Keratinocyte (primary cell): ENCODE results near the gene ID4. TPM values are rescaled to one million over a fixed set of nuclear protein-coding genes. Genes with fewer than 3 reads are reported as not detected.

ENCODE experiments used
- DNase-seq: peaks from one replicate; pipeline ENCODE4 v3.0.0-alpha.2; 2011; ENCODE audit warnings: low read depth, missing footprints, low spot score
- FAIRE-seq: peaks from 2 replicates; lab custom pipeline; 2011; peaks lifted over from hg19 to GRCh38; lab: Jason Lieb, UNC
- H2AFZ ChIP-seq: 2 replicates; pipeline ENCODE4 v1.6.0; 2012; ENCODE audit warnings: low read length, control low read depth, inconsistent platforms; ENCODE audit not compliant: control insufficient read depth
- H3K27ac ChIP-seq: 2 replicates; pipeline ENCODE4 v1.5.1; 2011; ENCODE audit warnings: low read length; ENCODE audit not compliant: control insufficient read depth, insufficient read depth
- H3K27me3 ChIP-seq: 3 replicates; pipeline ENCODE4 v1.6.0; 2011; ENCODE audit warnings: low read length; ENCODE audit not compliant: control insufficient read depth, insufficient read depth; ENCODE audit errors: extremely low read depth
- H3K36me3 ChIP-seq, 2 experiments: 2 replicates in 1 of 2; 3 replicates in 1 of 2; pipeline ENCODE4 v1.5.1; 2011; ENCODE audit warnings: low read length in 2 of 2, mild to moderate bottlenecking in 1 of 2; ENCODE audit not compliant: control insufficient read depth in 2 of 2, insufficient read depth in 2 of 2; ENCODE audit errors: extremely low read depth in 1 of 2
- H3K4me1 ChIP-seq: 3 replicates; pipeline ENCODE4 v1.5.1; 2011; ENCODE audit warnings: low read length; ENCODE audit not compliant: control insufficient read depth, insufficient read depth; ENCODE audit errors: extremely low read depth
- H3K4me2 ChIP-seq: 3 replicates; pipeline ENCODE4 v1.6.0; 2011; ENCODE audit warnings: low read depth, low read length; ENCODE audit not compliant: control insufficient read depth, insufficient read depth; ENCODE audit errors: extremely low read depth
- H3K4me3 ChIP-seq, 3 experiments: fragments of 200-600 bp in 1 of 3; sonication (generic) in 1 of 3; 2 replicates in 2 of 3; 3 replicates in 1 of 3; pipeline ENCODE4 v1.5.1; 2011 to 2016; ENCODE audit warnings: low read length in 3 of 3, mild to moderate bottlenecking in 3 of 3, control low read depth in 2 of 3, inconsistent platforms in 1 of 3, low read depth in 1 of 3, mixed read lengths in 1 of 3, mixed run types in 1 of 3, moderate library complexity in 1 of 3; ENCODE audit not compliant: control insufficient read depth in 2 of 3, insufficient read depth in 2 of 3; ENCODE audit errors: extremely low read depth in 1 of 3
- H3K79me2 ChIP-seq: 2 replicates; pipeline ENCODE4 v1.6.0; 2012; ENCODE audit warnings: low read length; ENCODE audit not compliant: control insufficient read depth, insufficient read depth
- H3K9ac ChIP-seq: 3 replicates; pipeline ENCODE4 v1.6.0; 2011; ENCODE audit warnings: low read length; ENCODE audit not compliant: control insufficient read depth, insufficient read depth; ENCODE audit errors: extremely low read depth
- H3K9me1 ChIP-seq: 3 replicates; pipeline ENCODE4 v1.6.0; 2011; ENCODE audit warnings: low read length; ENCODE audit not compliant: control insufficient read depth, insufficient read depth; ENCODE audit errors: extremely low read depth
- H3K9me3 ChIP-seq: 2 replicates; pipeline ENCODE4 v1.5.1; 2012; ENCODE audit warnings: low read depth, low read length; ENCODE audit not compliant: control insufficient read depth
- H4K20me1 ChIP-seq: 3 replicates; pipeline ENCODE4 v1.6.0; 2011; ENCODE audit warnings: low read length; ENCODE audit not compliant: control insufficient read depth, insufficient read depth; ENCODE audit errors: extremely low read depth
- CTCF ChIP-seq, 3 experiments: IDR thresholded peaks in 1 of 3; conservative IDR thresholded peaks in 1 of 3; optimal IDR thresholded peaks in 1 of 3; 2 replicates in 2 of 3; 3 replicates in 1 of 3; pipeline versions ENCODE3 to v1.5.1; 2011; ENCODE audit warnings: low read length in 3 of 3, mild to moderate bottlenecking in 3 of 3, moderate library complexity in 2 of 3, control low read depth in 1 of 3, inconsistent platforms in 1 of 3; ENCODE audit not compliant: insufficient read depth in 2 of 3; ENCODE audit errors: extremely low read depth in 1 of 3
- EZH2 ChIP-seq: IDR thresholded peaks from one replicate; pipeline ENCODE4 v1.6.1; 2012; ENCODE audit warnings: inconsistent platforms, mild to moderate bottlenecking, low read length, moderate library complexity
- dilution Hi-C: fragments of 300-500 bp; cut with MboI; formaldehyde crosslinking; loops from one replicate; pipeline ENCODE4 v1.7.0; 2020; ENCODE audit warnings: low sequenced_read_pairs; ENCODE audit not compliant: extremely low pct_ligation_motif_present
- polyA plus RNA-seq, 5 experiments: library from polyadenylated mRNA; depleted of rRNA in 3 of 5; stranded (reverse) in 3 of 5; stranded (forward) in 1 of 5; unstranded in 1 of 5; fragments of >200 nt; gene quantifications; 1 replicate in 1 of 5; 2 replicates in 3 of 5; 3 replicates in 1 of 5; pipeline versions ENCODE4 v1.2.1 to v1.2.3, GENCODE V29; 2011 to 2012; ENCODE audit warnings: missing spikeins in 2 of 5, low read depth in 1 of 5, low replicate concordance in 1 of 5

The ID4 gene
- polyA plus RNA-seq, 1 donor (not counting 4 experiments of a cell fraction or from before 2014, with no cell fraction given) = 0.41 TPM

DNA sequence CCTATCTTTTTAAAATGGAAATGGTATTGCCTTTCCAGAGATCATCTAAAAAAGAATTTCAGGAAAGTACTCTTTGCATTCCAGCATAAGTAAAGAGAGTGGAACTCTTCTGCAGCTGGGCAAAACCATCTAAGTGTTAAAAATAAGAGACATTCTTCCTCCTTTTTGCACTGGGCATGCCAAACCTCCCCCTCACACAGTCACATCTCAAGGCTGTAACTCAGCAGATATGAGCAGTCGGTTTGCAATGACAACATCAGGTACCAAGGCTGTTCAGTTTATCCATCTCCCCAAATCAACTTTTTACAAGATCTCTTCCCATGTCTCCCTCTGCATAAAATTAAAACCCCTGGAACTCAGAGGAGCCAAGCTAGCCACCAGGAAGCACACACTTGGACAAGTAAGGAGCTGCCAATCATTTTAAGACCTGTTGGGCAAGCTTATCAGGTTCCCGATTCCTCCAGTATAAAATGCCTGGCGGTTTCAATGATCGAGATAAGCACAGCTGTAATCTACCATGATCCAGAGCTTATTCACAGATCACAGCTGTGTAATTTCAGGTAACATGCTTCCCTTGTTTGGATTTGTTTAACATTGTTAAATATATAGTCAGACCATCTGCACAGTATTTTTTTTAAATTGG lies 23.2 kb downstream of the ID4 start:
- DNase-seq (no peak), FAIRE-seq (no peak)
- no peaks in the 10 kb centered on the region for H3K27me3 ChIP-seq
- no peaks in the 10 kb centered on the region for H3K79me2 ChIP-seq
- H3K27ac ChIP-seq = no peak overlapping the region
- no peaks in the 10 kb centered on the region for H3K9me3 ChIP-seq
- dilution Hi-C loops = no loop called here
- H3K36me3 ChIP-seq = no peaks in the 10 kb centered on the region
- TF ChIP-seq CTCF (optimal IDR thresholded peaks at IDR 0.05 in 1 of 3, IDR thresholded peaks at IDR 0.05 in 1 of 3, conservative IDR thresholded peaks at IDR 0.05 in 1 of 3; ENCODE audit: extremely low read depth in 1 of 3, insufficient read depth in 2 of 3, low read length in 3 of 3) = no peak
- TF ChIP-seq EZH2 = no peak
- H3K4me1 ChIP-seq = no peaks in the 10 kb centered on the region
- no peak overlapping the region for H3K9ac ChIP-seq
- no peaks in the 10 kb centered on the region for H4K20me1 ChIP-seq
- no peaks in the 10 kb centered on the region for H3K9me1 ChIP-seq
- no peak overlapping the region for H3K4me3 ChIP-seq
- no peak overlapping the region for H2AFZ ChIP-seq
- no peak overlapping the region for H3K4me2 ChIP-seq

DNA sequence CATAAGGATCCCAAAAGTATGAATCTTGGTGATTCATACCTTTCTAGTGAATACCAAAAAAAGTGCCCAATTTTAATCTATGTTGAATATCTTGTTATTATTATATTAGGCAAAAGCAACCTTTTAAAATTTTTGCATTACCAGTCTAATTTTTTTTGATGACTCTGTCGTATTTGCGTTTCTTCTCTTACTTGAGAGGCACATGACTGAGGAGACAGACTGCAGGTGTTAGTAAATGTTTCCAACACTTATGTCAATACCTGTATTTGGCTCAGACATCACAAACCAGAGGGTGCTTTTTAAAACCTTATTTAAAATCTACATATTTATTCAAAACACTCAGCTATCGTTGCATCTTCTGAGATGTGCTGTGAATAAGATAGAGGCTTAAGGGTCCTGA lies 27.1 kb downstream of the ID4 start:
- H3K4me2 ChIP-seq = no peak overlapping the region
- no peak overlapping the region for H3K4me3 ChIP-seq
- no peaks in the 10 kb centered on the region for H4K20me1 ChIP-seq
- dilution Hi-C loops = no loop called here
- no peak overlapping the region for H3K27ac ChIP-seq
- no peaks in the 10 kb centered on the region for H3K9me1 ChIP-seq
- H3K79me2 ChIP-seq = no peaks in the 10 kb centered on the region
- FAIRE-seq (no peak), DNase-seq (no peak)
- no peaks in the 10 kb centered on the region for H3K9me3 ChIP-seq
- no peaks in the 10 kb centered on the region for H3K27me3 ChIP-seq
- no peaks in the 10 kb centered on the region for H3K36me3 ChIP-seq
- peaks cover 12% of the 10 kb centered on the region for H3K4me1 ChIP-seq
- no peak overlapping the region for H2AFZ ChIP-seq
- H3K9ac ChIP-seq = no peak overlapping the region
- TF ChIP-seq EZH2 = no peak
- no peak for TF ChIP-seq CTCF (optimal IDR thresholded peaks at IDR 0.05 in 1 of 3, IDR thresholded peaks at IDR 0.05 in 1 of 3, conservative IDR thresholded peaks at IDR 0.05 in 1 of 3; ENCODE audit: extremely low read depth in 1 of 3, insufficient read depth in 2 of 3, low read length in 3 of 3)
